Dendritic cell treated with granulocyte-macrophage colony-stimulating factor and Interleukin-4, amounts not matched to agents 40 ng/mL and 50 ng/mL, for 4 days (primary cell): ENCODE results near the gene SYDE1.
"Not testable (repeated sequence)": the region's sequence is repeated elsewhere in the genome, so short reads cannot be mapped to it uniquely, and the experiment has no call there.

ENCODE experiments used
- H3K27ac Mint-ChIP-seq: one replicate; pipeline ENCODE4 v1.8.0; 2022; ENCODE audit warnings: mild to moderate bottlenecking, mixed read lengths
- H3K27me3 Mint-ChIP-seq: one replicate; pipeline ENCODE4 v1.8.0; 2022; ENCODE audit warnings: mild to moderate bottlenecking, mixed read lengths
- H3K36me3 Mint-ChIP-seq: one replicate; pipeline ENCODE4 v1.8.0; 2022; ENCODE audit warnings: low read depth, mixed read lengths
- H3K4me1 Mint-ChIP-seq: one replicate; pipeline ENCODE4 v1.8.0; 2022; ENCODE audit warnings: low read depth, mixed read lengths
- H3K4me3 Mint-ChIP-seq: one replicate; pipeline ENCODE4 v1.8.0; 2022; ENCODE audit warnings: mild to moderate bottlenecking, moderate library complexity, mixed read lengths
- H3K9me3 Mint-ChIP-seq: one replicate; pipeline ENCODE4 v1.8.0; 2022; ENCODE audit warnings: mixed read lengths
- intact Hi-C: fragments of 100-400 bp; cut with micrococcal nuclease; formaldehyde crosslinking; loops from one replicate; pipeline ENCODE4 v1.15.0; 2022

Gene SYDE1, protein sequence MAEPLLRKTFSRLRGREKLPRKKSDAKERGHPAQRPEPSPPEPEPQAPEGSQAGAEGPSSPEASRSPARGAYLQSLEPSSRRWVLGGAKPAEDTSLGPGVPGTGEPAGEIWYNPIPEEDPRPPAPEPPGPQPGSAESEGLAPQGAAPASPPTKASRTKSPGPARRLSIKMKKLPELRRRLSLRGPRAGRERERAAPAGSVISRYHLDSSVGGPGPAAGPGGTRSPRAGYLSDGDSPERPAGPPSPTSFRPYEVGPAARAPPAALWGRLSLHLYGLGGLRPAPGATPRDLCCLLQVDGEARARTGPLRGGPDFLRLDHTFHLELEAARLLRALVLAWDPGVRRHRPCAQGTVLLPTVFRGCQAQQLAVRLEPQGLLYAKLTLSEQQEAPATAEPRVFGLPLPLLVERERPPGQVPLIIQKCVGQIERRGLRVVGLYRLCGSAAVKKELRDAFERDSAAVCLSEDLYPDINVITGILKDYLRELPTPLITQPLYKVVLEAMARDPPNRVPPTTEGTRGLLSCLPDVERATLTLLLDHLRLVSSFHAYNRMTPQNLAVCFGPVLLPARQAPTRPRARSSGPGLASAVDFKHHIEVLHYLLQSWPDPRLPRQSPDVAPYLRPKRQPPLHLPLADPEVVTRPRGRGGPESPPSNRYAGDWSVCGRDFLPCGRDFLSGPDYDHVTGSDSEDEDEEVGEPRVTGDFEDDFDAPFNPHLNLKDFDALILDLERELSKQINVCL

DNA sequence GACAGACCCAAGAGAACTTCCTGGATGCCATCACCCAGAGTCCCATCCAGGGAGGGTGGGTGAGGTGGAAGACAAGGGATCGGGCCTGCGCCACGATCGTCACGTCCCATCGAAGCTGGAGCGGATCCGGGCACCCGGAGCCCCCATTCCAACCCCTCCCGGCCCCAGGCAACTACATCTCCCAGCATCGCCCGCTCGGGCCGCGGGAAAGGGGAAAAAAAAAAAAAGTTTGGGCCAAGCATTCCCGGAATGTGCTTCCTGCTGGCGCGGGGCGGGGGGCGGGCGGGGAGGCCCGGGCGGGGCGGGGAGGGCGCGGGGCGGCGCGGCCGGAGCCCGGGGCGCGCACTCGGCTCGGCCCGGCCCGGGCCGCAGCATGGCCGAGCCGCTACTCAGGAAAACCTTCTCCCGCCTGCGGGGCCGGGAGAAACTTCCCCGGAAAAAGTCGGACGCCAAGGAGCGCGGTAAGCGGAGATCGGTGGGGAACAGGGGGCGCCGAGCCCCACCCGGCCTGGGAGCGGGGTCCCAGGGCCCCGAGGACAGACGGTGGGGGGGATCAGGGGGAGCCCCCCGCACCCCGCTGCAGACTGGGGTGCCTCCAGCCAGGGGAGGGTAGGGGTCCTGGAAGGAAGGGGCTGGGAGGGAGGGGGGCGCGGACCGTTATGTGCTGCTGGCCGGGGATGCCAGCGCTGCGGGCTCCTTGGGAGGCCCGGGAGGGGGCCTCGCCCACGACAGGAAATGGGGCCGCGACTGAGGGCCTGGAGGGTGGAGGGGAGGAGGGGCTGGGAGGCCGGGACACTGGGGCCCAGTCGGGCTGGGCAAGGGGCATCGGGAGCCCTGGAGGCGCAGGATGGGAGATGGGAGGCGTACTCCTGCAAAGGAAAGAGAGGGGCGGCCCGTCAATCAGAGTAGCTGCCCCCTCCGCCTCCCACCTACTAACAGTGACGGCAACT, at the start of gene SYDE1:
Gene SYDE1, plus strand, starts transcription at position 341 of the 950 bp plus-strand sequence. Its CDS starts 33 bp downstream, at position 374.
- peaks cover 53% of the 10 kb centered on the region for H3K27me3 Mint-ChIP-seq
- no peak within 1 kb of the TSS for H3K27ac Mint-ChIP-seq
- intact Hi-C loops, result no loop called here
- peak within 1 kb of the TSS; percentile 43 for H3K4me3 Mint-ChIP-seq
- H3K4me1 Mint-ChIP-seq, result peaks cover 13% of the 10 kb centered on the region
- no peaks in the 10 kb centered on the region for H3K36me3 Mint-ChIP-seq
- H3K9me3 Mint-ChIP-seq, result peaks cover 19% of the 10 kb centered on the region

GRCh38 chr19:15062036-15062435, 45.2 kb upstream of the SYDE1 start:
- Mint-ChIP-seq H3K4me1 (no peaks in the 10 kb centered on the region), H3K4me3 (no peak overlapping the region), H3K27me3 (peaks cover 14% of the 10 kb centered on the region), H3K9me3 (no peaks in the 10 kb centered on the region), H3K36me3 (no peaks in the 10 kb centered on the region), H3K27ac (no peak overlapping the region)
- intact Hi-C loops, result no loop called here

- H3K4me1 Mint-ChIP-seq, intact Hi-C loops, H3K27me3 Mint-ChIP-seq, H3K4me3 Mint-ChIP-seq, H3K36me3 Mint-ChIP-seq, H3K27ac Mint-ChIP-seq, H3K9me3 Mint-ChIP-seq: not testable (repeated sequence)
These were observed 36.8 kb upstream of the SYDE1 start for GRCh38 chr19:15070386-15070785.

DNA sequence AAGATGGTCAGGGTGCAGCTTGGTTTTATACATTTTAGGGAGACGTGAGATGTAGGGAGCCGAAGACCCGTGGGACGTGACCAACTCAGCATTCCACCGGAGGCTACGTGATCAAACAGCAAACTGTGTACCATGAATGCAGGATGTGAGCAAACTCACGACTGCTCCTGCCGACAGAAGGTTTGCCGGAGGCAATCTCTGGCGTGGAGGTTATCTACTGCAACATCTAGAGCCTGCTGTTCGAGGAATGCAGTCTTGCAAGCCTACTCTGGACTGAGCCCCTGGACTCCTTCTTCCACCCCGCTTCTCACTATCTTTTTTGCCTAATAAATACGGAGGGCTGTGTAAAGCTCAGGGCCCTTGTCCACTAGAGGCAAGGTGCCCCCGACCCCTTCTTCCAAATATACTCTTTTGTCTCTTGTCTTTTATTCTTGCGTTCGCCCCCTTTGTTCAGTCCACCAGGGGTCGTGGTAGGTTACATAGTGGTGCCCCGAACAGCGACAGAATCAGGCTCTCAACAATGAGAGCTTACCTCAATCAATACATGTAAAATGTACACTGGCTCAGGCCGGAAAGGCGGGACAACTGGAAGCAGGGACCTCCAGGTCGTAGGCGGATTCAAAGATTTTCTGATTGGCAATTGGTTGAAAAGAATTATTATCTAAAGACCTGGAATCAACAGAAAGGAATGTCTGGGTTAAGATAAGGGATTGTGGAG, 34.1 kb upstream of the SYDE1 start:
- Mint-ChIP-seq H3K27me3 (no peaks in the 10 kb centered on the region), H3K27ac (no peak overlapping the region), H3K4me1 (no peaks in the 10 kb centered on the region), H3K9me3 (no peaks in the 10 kb centered on the region), H3K4me3 (no peak overlapping the region), H3K36me3 (no peaks in the 10 kb centered on the region)
- intact Hi-C loops, result no loop called here

DNA sequence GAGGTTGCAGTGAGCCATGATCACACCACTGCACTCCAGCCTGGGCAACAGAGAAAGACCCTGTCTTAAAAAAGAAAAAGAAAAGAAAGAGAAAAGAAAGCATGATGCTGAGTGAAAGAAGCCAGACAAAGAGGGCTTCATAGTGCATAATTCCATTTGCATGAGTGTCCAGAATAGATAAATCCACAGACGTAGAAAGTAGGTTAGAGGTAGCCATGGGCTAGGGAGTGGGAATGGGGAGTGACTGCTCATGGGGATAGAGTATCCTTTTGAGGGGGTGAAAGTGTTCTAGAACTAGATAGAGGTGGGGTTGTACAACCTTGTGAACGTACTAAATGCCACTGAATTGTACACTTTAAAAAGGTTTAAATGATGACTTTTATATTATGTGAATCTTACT, 32.8 kb upstream of the SYDE1 start:
- no peaks in the 10 kb centered on the region for H3K36me3 Mint-ChIP-seq
- intact Hi-C loops, result no loop called here
- no peak overlapping the region for H3K27ac Mint-ChIP-seq
- H3K27me3 Mint-ChIP-seq, result peaks cover 6% of the 10 kb centered on the region
- no peaks in the 10 kb centered on the region for H3K9me3 Mint-ChIP-seq
- H3K4me3 Mint-ChIP-seq, result no peak overlapping the region
- H3K4me1 Mint-ChIP-seq, result no peaks in the 10 kb centered on the region

GRCh38 chr19:15075806-15076205, 31.4 kb upstream of the SYDE1 start:
- Mint-ChIP-seq H3K9me3 (no peaks in the 10 kb centered on the region), H3K27ac (no peak overlapping the region), H3K4me3 (no peak overlapping the region), H3K27me3 (peaks cover 6% of the 10 kb centered on the region), H3K4me1 (no peaks in the 10 kb centered on the region), H3K36me3 (no peaks in the 10 kb centered on the region)
- intact Hi-C loops, result no loop called here

DNA sequence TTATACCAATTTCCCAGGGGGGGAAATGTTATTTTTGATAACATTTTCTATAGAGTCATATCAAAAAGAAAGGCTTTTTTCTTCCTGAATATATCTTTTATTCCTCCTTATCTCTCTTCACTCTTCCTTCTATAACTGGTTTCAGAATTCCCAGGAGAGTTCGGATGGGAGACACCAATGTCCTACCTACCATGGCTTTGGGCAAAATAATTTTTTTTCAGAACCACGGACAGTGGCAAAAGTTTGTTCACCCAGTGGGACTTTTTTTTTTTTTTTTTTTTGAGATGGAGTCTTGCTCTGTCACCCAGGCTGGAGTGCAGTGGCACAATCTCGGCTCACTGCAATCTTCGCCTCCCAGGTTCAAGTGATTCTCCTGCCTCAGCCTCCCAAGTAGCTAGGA, 27.2 kb upstream of the SYDE1 start:
- intact Hi-C loops, H3K4me1 Mint-ChIP-seq, H3K27ac Mint-ChIP-seq, H3K4me3 Mint-ChIP-seq, H3K36me3 Mint-ChIP-seq, H3K9me3 Mint-ChIP-seq: not testable (repeated sequence)
- H3K27me3 Mint-ChIP-seq, result peaks cover 16% of the 10 kb centered on the region

- H3K27me3 Mint-ChIP-seq, result peaks cover 19% of the 10 kb centered on the region
- H3K36me3 Mint-ChIP-seq, result no peaks in the 10 kb centered on the region
- intact Hi-C loops, result no loop called here
These were observed 25.3 kb upstream of the SYDE1 start, which contains the start of gene OR1I1 for GRCh38 chr19:15081911-15082310. OR1I1 (plus strand) TSS chr19:15082211; CDS start chr19:15087066, 4,855 bp downstream.

DNA sequence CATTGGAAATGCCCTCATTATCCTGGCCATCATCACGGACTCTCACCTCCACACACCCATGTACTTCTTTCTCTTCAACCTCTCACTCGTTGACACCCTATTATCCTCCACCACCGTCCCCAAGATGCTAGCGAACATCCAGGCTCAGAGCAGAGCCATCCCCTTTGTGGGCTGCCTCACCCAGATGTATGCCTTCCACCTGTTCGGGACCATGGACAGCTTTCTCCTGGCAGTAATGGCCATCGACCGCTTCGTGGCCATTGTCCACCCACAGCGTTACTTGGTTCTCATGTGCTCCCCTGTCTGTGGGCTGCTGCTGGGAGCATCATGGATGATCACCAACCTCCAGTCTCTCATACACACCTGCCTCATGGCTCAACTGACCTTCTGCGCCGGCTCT, 20.0 kb upstream of the SYDE1 start:
- Mint-ChIP-seq H3K4me1 (no peaks in the 10 kb centered on the region), H3K27ac (no peak overlapping the region), H3K9me3 (no peaks in the 10 kb centered on the region), H3K4me3 (no peak overlapping the region), H3K36me3 (no peaks in the 10 kb centered on the region), H3K27me3 (peaks cover 15% of the 10 kb centered on the region)
- intact Hi-C loops, result no loop called here

More at GRCh38 chr19:15081911-15082310, 25.3 kb upstream of the SYDE1 start, which contains the start of gene OR1I1:
- Mint-ChIP-seq H3K9me3 (no peaks in the 10 kb centered on the region), H3K4me1 (no peaks in the 10 kb centered on the region), H3K27ac (no peak within 1 kb of the TSS), H3K4me3 (no peak within 1 kb of the TSS)

GRCh38 chr19:15091918-15092753, 15.1 kb upstream of the SYDE1 start:
- H3K27ac Mint-ChIP-seq, result no peak overlapping the region
- no peaks in the 10 kb centered on the region for H3K36me3 Mint-ChIP-seq
- H3K27me3 Mint-ChIP-seq, result peaks cover 7% of the 10 kb centered on the region
- intact Hi-C loops, result loop anchor here (1.0 to 2.0 kb wide), 2 partner anchors 58 to 465 kb away; no protein-coding TSS in a partner anchor
- no peak overlapping the region for H3K4me3 Mint-ChIP-seq
- H3K9me3 Mint-ChIP-seq, result no peaks in the 10 kb centered on the region
- peaks cover 7% of the 10 kb centered on the region for H3K4me1 Mint-ChIP-seq

- Mint-ChIP-seq H3K27ac (no peak overlapping the region), H3K4me3 (no peak overlapping the region), H3K27me3 (peaks cover 4% of the 10 kb centered on the region), H3K9me3 (no peaks in the 10 kb centered on the region), H3K4me1 (peaks cover 7% of the 10 kb centered on the region), H3K36me3 (no peaks in the 10 kb centered on the region)
- intact Hi-C loops, result loop anchor here (2.0 kb wide), 1 partner anchor 464 kb away; no protein-coding TSS in a partner anchor
These were observed 14.2 kb upstream of the SYDE1 start for GRCh38 chr19:15093001-15093400.

DNA sequence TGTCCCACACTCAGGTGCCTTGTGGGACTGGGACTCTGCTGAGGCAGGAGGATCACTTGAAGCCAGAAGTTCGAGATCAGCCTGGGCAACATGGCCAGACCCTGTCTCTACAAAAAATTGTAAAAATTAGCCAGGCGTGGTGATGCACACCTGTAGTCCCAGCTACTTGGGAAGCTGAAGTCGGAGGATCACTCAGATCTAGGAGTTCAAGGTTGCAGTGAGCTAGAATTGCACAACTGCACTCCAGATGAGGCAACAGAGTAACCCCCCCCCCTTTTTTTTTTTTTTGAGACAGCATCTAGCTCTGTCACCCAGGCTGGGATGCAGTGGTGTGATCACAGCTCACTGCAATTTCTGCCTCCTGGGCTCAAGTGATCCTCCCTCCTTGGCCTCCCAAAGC, 11.0 kb upstream of the SYDE1 start:
- H3K27ac Mint-ChIP-seq, result no peak overlapping the region
- H3K4me1 Mint-ChIP-seq, result peaks cover 7% of the 10 kb centered on the region
- H3K9me3 Mint-ChIP-seq, result no peaks in the 10 kb centered on the region
- H3K36me3 Mint-ChIP-seq, result no peaks in the 10 kb centered on the region
- intact Hi-C loops, result no loop called here
- peaks cover 2% of the 10 kb centered on the region for H3K27me3 Mint-ChIP-seq
- no peak overlapping the region for H3K4me3 Mint-ChIP-seq
